GM06990 (cell line): Measurements from ENCODE around the gene ABHD12.

Experiments
- DNase-seq: peaks from one replicate; pipeline ENCODE4 v3.0.0-alpha.2; 2011; ENCODE audit not compliant: insufficient read length; ENCODE audit errors: extremely low read depth
- H3K27me3 ChIP-seq: replicated peaks from 2 replicates; pipeline ENCODE4 v1.6.0; 2011; ENCODE audit warnings: low read length; ENCODE audit not compliant: control insufficient read depth, insufficient read depth
- H3K36me3 ChIP-seq: 2 replicates; pipeline ENCODE4 v1.5.1; 2011; ENCODE audit warnings: low read length; ENCODE audit not compliant: control insufficient read depth, insufficient read depth
- H3K4me3 ChIP-seq: replicated peaks from 2 replicates; pipeline ENCODE4 v1.5.1; 2011; ENCODE audit warnings: low read depth, mild to moderate bottlenecking, control low read depth, low read length
- TF ChIP-seq, protein P1 (sequence below): IDR thresholded peaks from 2 replicates; pipeline ENCODE4 v1.5.1; 2011; ENCODE audit warnings: low read length, control low read depth, mild to moderate bottlenecking, inconsistent platforms; ENCODE audit not compliant: insufficient read depth, poor library complexity, severe bottlenecking

ABHD12 gene

DNA sequence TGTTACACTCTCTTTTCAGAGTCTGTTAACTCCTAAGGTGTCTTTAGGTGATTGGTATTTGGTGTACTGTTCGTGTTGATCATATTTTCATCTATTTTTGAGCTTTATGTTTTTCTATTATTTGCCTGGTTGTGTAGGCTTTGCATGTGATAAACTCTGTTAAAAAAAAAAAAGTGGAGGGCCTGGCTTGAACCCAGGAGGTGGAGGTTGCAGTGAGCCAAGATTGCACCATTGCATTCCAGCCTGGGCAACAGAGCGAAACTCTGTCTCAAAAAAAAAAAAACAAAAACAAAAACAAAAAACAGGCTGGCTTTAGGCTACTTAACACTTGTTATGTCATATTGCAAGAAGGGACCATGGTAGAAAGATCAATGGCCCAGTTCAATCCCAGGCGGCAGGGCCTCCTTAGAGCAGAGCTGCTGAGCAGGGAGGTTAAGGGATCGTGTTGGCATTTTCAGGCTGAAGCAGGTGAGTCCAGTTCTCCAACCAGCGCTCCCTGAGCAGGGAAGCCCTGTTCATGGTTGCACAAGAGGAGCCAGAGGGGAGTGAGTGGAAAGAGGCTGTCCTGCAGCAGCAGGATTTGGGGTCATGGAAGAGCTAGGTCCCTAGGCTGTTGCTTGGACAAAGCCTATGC is 134.3 kb downstream of the ABHD12 start:
- TF ChIP-seq, protein P1, sequence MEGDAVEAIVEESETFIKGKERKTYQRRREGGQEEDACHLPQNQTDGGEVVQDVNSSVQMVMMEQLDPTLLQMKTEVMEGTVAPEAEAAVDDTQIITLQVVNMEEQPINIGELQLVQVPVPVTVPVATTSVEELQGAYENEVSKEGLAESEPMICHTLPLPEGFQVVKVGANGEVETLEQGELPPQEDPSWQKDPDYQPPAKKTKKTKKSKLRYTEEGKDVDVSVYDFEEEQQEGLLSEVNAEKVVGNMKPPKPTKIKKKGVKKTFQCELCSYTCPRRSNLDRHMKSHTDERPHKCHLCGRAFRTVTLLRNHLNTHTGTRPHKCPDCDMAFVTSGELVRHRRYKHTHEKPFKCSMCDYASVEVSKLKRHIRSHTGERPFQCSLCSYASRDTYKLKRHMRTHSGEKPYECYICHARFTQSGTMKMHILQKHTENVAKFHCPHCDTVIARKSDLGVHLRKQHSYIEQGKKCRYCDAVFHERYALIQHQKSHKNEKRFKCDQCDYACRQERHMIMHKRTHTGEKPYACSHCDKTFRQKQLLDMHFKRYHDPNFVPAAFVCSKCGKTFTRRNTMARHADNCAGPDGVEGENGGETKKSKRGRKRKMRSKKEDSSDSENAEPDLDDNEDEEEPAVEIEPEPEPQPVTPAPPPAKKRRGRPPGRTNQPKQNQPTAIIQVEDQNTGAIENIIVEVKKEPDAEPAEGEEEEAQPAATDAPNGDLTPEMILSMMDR = no peak
- Histone ChIP-seq H3K4me3 (no peak overlapping the region), H3K27me3 (no peaks in the 10 kb centered on the region), H3K36me3 (peaks cover 11% of the 10 kb centered on the region)
- no peak for DNase-seq

GRCh38 chr20:25254986-25255680 is 135.5 kb downstream of the ABHD12 start:
- Histone ChIP-seq H3K36me3 (peaks cover 11% of the 10 kb centered on the region), H3K27me3 (no peaks in the 10 kb centered on the region), H3K4me3 (no peak overlapping the region)
- no peak for DNase-seq
- TF ChIP-seq, protein P1 = no peak

DNA sequence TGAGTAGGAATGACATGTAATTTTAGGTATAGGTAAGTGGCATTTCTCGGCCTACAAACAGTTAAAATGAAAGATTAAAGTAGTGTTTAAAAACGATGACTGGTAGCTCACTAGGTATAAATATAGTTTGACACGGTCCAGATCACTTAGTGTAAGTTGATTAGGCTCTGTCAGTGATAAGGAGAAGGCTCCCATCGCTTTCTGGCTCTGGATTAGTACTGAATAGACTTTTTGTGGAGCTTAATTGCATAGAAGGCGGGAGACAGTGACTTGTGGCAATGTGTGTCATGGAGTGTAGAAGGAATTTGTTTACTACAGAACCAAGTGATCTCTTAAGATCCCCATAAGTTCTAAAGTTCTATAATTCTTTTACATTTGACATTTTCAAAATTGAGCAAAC is 136.1 kb downstream of the ABHD12 start:
- DNase-seq = no peak
- TF ChIP-seq, protein P1 = no peak
- peaks cover 9% of the 10 kb centered on the region for H3K36me3 ChIP-seq

DNA sequence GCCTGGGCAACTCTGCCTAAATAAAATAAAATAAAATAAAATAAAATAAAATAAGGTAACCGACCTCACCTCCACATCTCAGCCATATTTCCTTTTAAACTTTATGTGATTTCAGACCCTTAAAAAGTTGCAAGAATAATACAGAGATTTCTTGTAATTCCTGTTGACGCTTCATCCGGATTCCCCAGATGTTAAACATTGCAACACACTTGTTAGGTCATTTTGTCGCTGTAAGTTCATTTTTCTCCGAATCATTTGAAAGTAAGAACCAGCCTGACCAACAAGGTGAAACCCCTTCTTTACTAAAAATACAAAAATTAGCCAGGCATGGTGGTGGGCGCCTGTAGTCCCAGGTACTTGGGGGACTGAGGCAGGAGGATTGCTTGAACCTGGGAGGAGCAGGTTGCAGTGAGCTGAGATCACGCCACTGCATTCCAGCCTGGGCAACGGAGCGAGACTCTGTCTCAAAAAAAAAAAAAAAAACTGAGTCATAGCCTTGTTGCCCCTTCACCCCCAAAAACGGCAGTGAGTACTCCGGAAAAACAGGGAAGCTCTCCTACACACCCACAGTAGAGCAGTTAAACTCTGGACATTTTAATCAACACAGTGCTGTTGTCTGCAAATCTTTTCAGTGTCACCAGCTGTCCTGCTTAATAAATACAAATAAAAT is 136.9 kb downstream of the ABHD12 start:
- no peak for DNase-seq
- TF ChIP-seq, protein P1 = no peak
- H3K27me3 ChIP-seq = no peaks in the 10 kb centered on the region
- peaks cover 8% of the 10 kb centered on the region for H3K36me3 ChIP-seq
- no peak overlapping the region for H3K4me3 ChIP-seq

More for the DNA sequence above, 136.1 kb downstream of the ABHD12 start:
- Histone ChIP-seq H3K4me3 (no peak overlapping the region), H3K27me3 (no peaks in the 10 kb centered on the region)

- no peak overlapping the region for H3K4me3 ChIP-seq
- TF ChIP-seq, protein P1 = no peak
- H3K36me3 ChIP-seq = peaks cover 7% of the 10 kb centered on the region
- no peak for DNase-seq
- H3K27me3 ChIP-seq = no peaks in the 10 kb centered on the region
These were observed 137.8 kb downstream of the ABHD12 start for GRCh38 chr20:25252686-25253421.
